Activated naive CD4-positive, alpha-beta T cell treated with anti-CD3 and anti-CD28 coated beads for 36 hours (primary cell): ENCODE data around the gene VAMP4. TPM values are rescaled to one million over a fixed set of nuclear protein-coding genes. Genes with fewer than 3 reads are reported as not detected.
A peak's percentile ranks its signal among the peaks of the same experiment; 100 is the strongest.
"Not testable (repeated sequence)": the region's sequence is repeated elsewhere in the genome, so short reads cannot be mapped to it uniquely, and the experiment has no call there.

Experiments used
- CTCF ChIA-PET: fragments of 350-600 bp; sonication (Branson Sonifier 250); formaldehyde crosslinking; loops from one replicate; lab custom pipeline; 2021; ENCODE audit warnings: antibody characterized with exemption; lab: Charles Lee
- DNase-seq: peaks from one replicate; pipeline ENCODE4 v3.0.0-alpha.2; 2020
- H3K27ac Mint-ChIP-seq: one replicate; pipeline ENCODE4 v1.8.0; 2021; ENCODE audit warnings: mild to moderate bottlenecking, mixed read lengths
- H3K27me3 Mint-ChIP-seq: one replicate; pipeline ENCODE4 v1.8.0; 2021; ENCODE audit warnings: low read depth, mixed read lengths
- H3K36me3 Mint-ChIP-seq: one replicate; pipeline ENCODE4 v1.8.0; 2021; ENCODE audit warnings: low read depth, mixed read lengths
- H3K4me1 Mint-ChIP-seq: one replicate; pipeline ENCODE4 v1.8.0; 2021; ENCODE audit warnings: low read depth, mixed read lengths
- H3K4me3 Mint-ChIP-seq: one replicate; pipeline ENCODE4 v1.8.0; 2021; ENCODE audit warnings: mild to moderate bottlenecking, moderate library complexity, mixed read lengths
- H3K9me3 Mint-ChIP-seq: one replicate; pipeline ENCODE4 v1.8.0; 2021; ENCODE audit warnings: mixed read lengths
- intact Hi-C: fragments of 100-400 bp; cut with micrococcal nuclease; formaldehyde crosslinking; loops from one replicate; pipeline ENCODE4 v1.15.1; 2023
- total RNA-seq, 2 experiments: library from RNA; stranded (reverse); gene quantifications; one replicate each; pipeline ENCODE4 v1.2.3, GENCODE V29; 2021

Gene VAMP4
- total RNA-seq, 2 experiments from 2014 or later: 10.5 to 10.9 TPM

GRCh38 chr1:171744986-171745385 lies 3.1 kb upstream of the VAMP4 start:
- CTCF ChIA-PET: interaction anchor here (0.6 to 3.2 kb wide), 3 partner anchors 28 to 100 kb away, joined by 3 to 13 read pairs (median 4); no protein-coding TSS in a partner anchor
- H3K36me3 Mint-ChIP-seq: peaks cover 3% of the 10 kb centered on the region
- intact Hi-C loops: loop anchor here (5.0 kb wide), 5 partner anchors 242 to 1853 kb away; partner anchors contain the start of genes GORAB and SCYL3
- H3K27me3 Mint-ChIP-seq: no peaks in the 10 kb centered on the region
- no peak for DNase-seq
- H3K4me3 Mint-ChIP-seq: no peak overlapping the region
- H3K27ac Mint-ChIP-seq: no peak overlapping the region
- peaks cover 20% of the 10 kb centered on the region for H3K4me1 Mint-ChIP-seq
- no peaks in the 10 kb centered on the region for H3K9me3 Mint-ChIP-seq

GRCh38 chr1:171743081-171743870 lies 1.4 kb upstream of the VAMP4 start:
- Mint-ChIP-seq H3K36me3 (peaks cover 3% of the 10 kb centered on the region), H3K4me1 (peaks cover 37% of the 10 kb centered on the region), H3K27me3 (no peaks in the 10 kb centered on the region), H3K27ac (peak overlapping the region; percentile 99), H3K4me3 (peak overlapping the region; percentile 96), H3K9me3 (no peaks in the 10 kb centered on the region)
- CTCF ChIA-PET: interaction anchor here (0.6 to 3.2 kb wide), 13 partner anchors 19 to 258 kb away, joined by 3 to 13 read pairs (median 4); partner anchors contain the start of gene PRRC2C
- DNase-seq: peak; percentile 49
- intact Hi-C loops: loop anchor here (5.0 kb wide), 5 partner anchors 241 to 1851 kb away; partner anchors contain the start of genes GORAB and SCYL3

GRCh38 chr1:171742577-171742922 lies 685 bp upstream of the VAMP4 start:
- H3K4me1 Mint-ChIP-seq: peaks cover 40% of the 10 kb centered on the region
- peak overlapping the region; percentile 96 for H3K4me3 Mint-ChIP-seq
- DNase-seq: peak; percentile 34
- no peaks in the 10 kb centered on the region for H3K9me3 Mint-ChIP-seq
- peaks cover 3% of the 10 kb centered on the region for H3K36me3 Mint-ChIP-seq
- H3K27ac Mint-ChIP-seq: peak overlapping the region; percentile 99
- intact Hi-C loops: loop anchor here (1.0 to 5.0 kb wide), 11 partner anchors 39 to 1850 kb away; partner anchors contain the start of genes DNM3, FMO4, GORAB and METTL13
- CTCF ChIA-PET: interaction anchor here (0.6 to 3.2 kb wide), 8 partner anchors 26 to 666 kb away, joined by 3 to 13 read pairs (median 4); partner anchors contain the start of gene PRRC2C
- H3K27me3 Mint-ChIP-seq: no peaks in the 10 kb centered on the region

GRCh38 chr1:171740987-171741871 lies 636 bp downstream of the VAMP4 start:
- Mint-ChIP-seq H3K4me1 (peaks cover 40% of the 10 kb centered on the region), H3K27ac (peak overlapping the region; percentile 99), H3K4me3 (peak overlapping the region; percentile 96), H3K9me3 (no peaks in the 10 kb centered on the region), H3K36me3 (peaks cover 11% of the 10 kb centered on the region), H3K27me3 (no peaks in the 10 kb centered on the region)
- intact Hi-C loops: loop anchor here (1.0 to 5.0 kb wide), 8 partner anchors 86 to 1849 kb away; partner anchors contain the start of genes GORAB and SCYL3
- CTCF ChIA-PET: interaction anchor here (0.7 to 1.6 kb wide), 4 partner anchors 44 to 99 kb away, joined by 3 to 6 read pairs (median 5); no protein-coding TSS in a partner anchor
- DNase-seq: peak; percentile 67

- H3K27me3 Mint-ChIP-seq: no peaks in the 10 kb centered on the region
- H3K27ac Mint-ChIP-seq: peak overlapping the region; percentile 88
- peaks cover 18% of the 10 kb centered on the region for H3K36me3 Mint-ChIP-seq
- peaks cover 40% of the 10 kb centered on the region for H3K4me1 Mint-ChIP-seq
- H3K9me3 Mint-ChIP-seq: no peaks in the 10 kb centered on the region
- H3K4me3 Mint-ChIP-seq: peak overlapping the region; percentile 96
- DNase-seq: no peak
- intact Hi-C loops: loop anchor here (2.0 to 5.0 kb wide), 6 partner anchors 238 to 1848 kb away; partner anchors contain the start of genes GORAB and SCYL3
- CTCF ChIA-PET: interaction anchor here (1.3 to 1.6 kb wide), 3 partner anchors 45 to 98 kb away, joined by 3 to 6 read pairs (median 5); no protein-coding TSS in a partner anchor
Observed at GRCh38 chr1:171740356-171740863, 1.5 kb downstream of the VAMP4 start.

GRCh38 chr1:171739656-171740055 lies 2.2 kb downstream of the VAMP4 start:
- Mint-ChIP-seq H3K9me3 (no peaks in the 10 kb centered on the region), H3K4me1 (peaks cover 40% of the 10 kb centered on the region), H3K27ac (peak overlapping the region; percentile 88), H3K4me3 (peak overlapping the region; percentile 96), H3K36me3 (peaks cover 21% of the 10 kb centered on the region), H3K27me3 (no peaks in the 10 kb centered on the region)
- no peak for DNase-seq
- intact Hi-C loops: loop anchor here (1.0 to 5.0 kb wide), 7 partner anchors 237 to 1847 kb away; partner anchors contain the start of genes GORAB and SCYL3
- CTCF ChIA-PET: interaction anchor here (0.8 to 1.0 kb wide), 2 partner anchors 93 to 246 kb away, joined by 4 to 5 read pairs; no protein-coding TSS in a partner anchor

- CTCF ChIA-PET: interaction anchor here (1.0 kb wide), 1 partner anchor 247 kb away, joined by 5 read pairs; no protein-coding TSS in a partner anchor
- Mint-ChIP-seq H3K4me1 (peaks cover 41% of the 10 kb centered on the region), H3K36me3 (peaks cover 21% of the 10 kb centered on the region), H3K9me3 (no peaks in the 10 kb centered on the region), H3K27ac (peak overlapping the region; percentile 88), H3K4me3 (no peak overlapping the region), H3K27me3 (no peaks in the 10 kb centered on the region)
- intact Hi-C loops: loop anchor here (1.0 kb wide), 1 partner anchor 599 kb away; no protein-coding TSS in a partner anchor
- peak; percentile 25 for DNase-seq
Observed at GRCh38 chr1:171738911-171739310, 3.0 kb downstream of the VAMP4 start.

GRCh38 chr1:171736196-171736595 lies 5.7 kb downstream of the VAMP4 start:
- no peak for DNase-seq
- no peaks in the 10 kb centered on the region for H3K9me3 Mint-ChIP-seq
- CTCF ChIA-PET: interaction anchor here (0.6 to 2.5 kb wide), 3 partner anchors 91 to 807 kb away, joined by 3 to 7 read pairs (median 4); no protein-coding TSS in a partner anchor
- H3K4me3 Mint-ChIP-seq: no peak overlapping the region
- H3K36me3 Mint-ChIP-seq: peaks cover 21% of the 10 kb centered on the region
- intact Hi-C loops: no loop called here
- H3K4me1 Mint-ChIP-seq: peaks cover 36% of the 10 kb centered on the region
- no peak overlapping the region for H3K27ac Mint-ChIP-seq
- no peaks in the 10 kb centered on the region for H3K27me3 Mint-ChIP-seq

GRCh38 chr1:171730052-171730451 lies 11.8 kb downstream of the VAMP4 start:
- no peak overlapping the region for H3K27ac Mint-ChIP-seq
- H3K27me3 Mint-ChIP-seq: no peaks in the 10 kb centered on the region
- CTCF ChIA-PET: interaction anchor here (0.6 to 1.8 kb wide), 3 partner anchors 17 to 245 kb away, joined by 3 to 5 read pairs (median 3); partner anchors contain the start of gene PRRC2C
- H3K9me3 Mint-ChIP-seq: no peaks in the 10 kb centered on the region
- no peak for DNase-seq
- H3K4me1 Mint-ChIP-seq: peaks cover 15% of the 10 kb centered on the region
- no peak overlapping the region for H3K4me3 Mint-ChIP-seq
- intact Hi-C loops: no loop called here
- peaks cover 35% of the 10 kb centered on the region for H3K36me3 Mint-ChIP-seq

- no peaks in the 10 kb centered on the region for H3K27me3 Mint-ChIP-seq
- peaks cover 48% of the 10 kb centered on the region for H3K36me3 Mint-ChIP-seq
- peaks cover 12% of the 10 kb centered on the region for H3K9me3 Mint-ChIP-seq
- DNase-seq: no peak
- intact Hi-C loops: no loop called here
- CTCF ChIA-PET: no interaction called here
- H3K4me1 Mint-ChIP-seq: peaks cover 10% of the 10 kb centered on the region
- no peak overlapping the region for H3K4me3 Mint-ChIP-seq
- no peak overlapping the region for H3K27ac Mint-ChIP-seq
Observed at GRCh38 chr1:171727778-171728177, 14.1 kb downstream of the VAMP4 start.

GRCh38 chr1:171723180-171723579 lies 18.7 kb downstream of the VAMP4 start:
- H3K4me1 Mint-ChIP-seq, intact Hi-C loops, H3K27ac Mint-ChIP-seq, H3K4me3 Mint-ChIP-seq, H3K27me3 Mint-ChIP-seq, CTCF ChIA-PET, DNase-seq: not testable (repeated sequence)
- H3K9me3 Mint-ChIP-seq: peaks cover 15% of the 10 kb centered on the region
- peaks cover 43% of the 10 kb centered on the region for H3K36me3 Mint-ChIP-seq
